GM10248 (cell line): ENCODE measurements around the gene DGKI.

Experiments used
- CTCF ChIA-PET: fragments of 300-600 bp; sonication (Branson Sonifier 250); formaldehyde crosslinking; extraction: SDS; loops from one replicate; lab custom pipeline; 2021; ENCODE audit warnings: antibody characterized with exemption; lab: Yijun Ruan, JAX
- POLR2A ChIA-PET: fragments of 350-650 bp; sonication (Branson Sonifier 250); formaldehyde crosslinking; extraction: SDS; loops from one replicate; lab custom pipeline; 2020; ENCODE audit warnings: antibody characterized with exemption; lab: Yijun Ruan, JAX
- DNase-seq: peaks from one replicate; pipeline ENCODE4 v3.0.0; 2012; ENCODE audit errors: extremely low spot score
- CTCF ChIP-seq: IDR thresholded peaks from 2 replicates; pipeline ENCODE4 v1.5.1; 2012; ENCODE audit warnings: mild to moderate bottlenecking, low read depth; ENCODE audit errors: extremely low read depth, missing control alignments, control extremely low read depth

The DGKI gene

DNA sequence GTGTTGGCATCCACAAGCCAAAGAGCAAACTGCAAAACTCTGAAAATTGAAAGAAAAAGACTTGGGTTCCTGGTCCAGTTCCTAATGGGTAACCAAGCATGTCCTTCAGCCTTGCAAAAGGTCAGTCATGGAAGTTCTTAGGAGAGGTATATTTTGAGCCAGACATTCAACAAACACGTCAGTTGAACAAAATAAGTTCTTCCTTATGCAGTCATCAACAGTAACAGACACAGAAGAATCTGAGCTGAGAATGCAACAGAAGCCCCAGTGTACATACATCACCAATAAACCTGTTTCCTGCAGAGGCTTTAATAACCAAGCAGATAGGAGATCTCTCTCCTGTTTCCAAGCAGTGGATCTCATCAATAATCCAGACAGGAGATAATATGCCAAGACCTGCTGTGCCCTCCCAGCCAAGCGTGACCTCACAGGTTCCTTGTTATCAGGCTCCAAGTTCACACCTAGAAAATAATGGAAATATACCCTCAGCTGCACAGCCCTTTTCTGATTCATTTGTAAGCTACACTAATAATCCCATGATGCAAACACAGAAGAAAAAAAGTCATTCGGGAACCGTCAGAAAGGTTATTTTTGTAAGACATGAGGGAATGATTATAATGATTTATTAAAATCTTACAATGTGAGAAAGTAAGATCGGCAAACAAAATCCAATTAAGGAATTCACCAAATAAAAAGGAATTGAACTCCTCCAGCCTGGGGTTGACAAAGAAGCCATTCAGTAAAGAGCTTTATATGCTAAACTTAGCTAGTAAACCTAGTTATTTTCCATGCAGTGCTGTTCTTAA is 90.7 kb downstream of the DGKI start:
- ChIA-PET CTCF (interaction anchor here (1.0 to 1.6 kb wide), 2 partner anchors 12 to 30 kb away, joined by 3 to 4 read pairs; no protein-coding TSS in a partner anchor), POLR2A (no interaction called here)
- DNase-seq = no peak
- TF ChIP-seq CTCF = no peak

DNA sequence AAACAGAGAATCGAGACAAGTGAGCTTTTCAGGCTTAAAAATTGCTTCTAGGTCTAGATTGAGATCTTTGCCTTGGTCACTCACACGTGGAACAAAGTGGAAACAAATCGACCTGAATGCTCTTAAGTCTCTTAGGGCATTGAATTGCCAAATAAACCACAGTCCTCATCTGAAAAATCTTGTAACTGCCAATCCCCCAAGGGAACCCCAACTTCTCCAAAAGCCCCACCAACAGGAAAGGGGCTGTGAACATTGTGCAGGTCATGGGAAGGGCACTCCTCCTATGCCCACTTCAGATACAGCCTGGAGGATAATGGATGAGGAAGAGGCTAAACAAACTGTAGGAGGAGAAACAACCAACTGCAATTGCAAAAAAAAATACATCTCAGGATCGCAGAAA is 91.3 kb downstream of the DGKI start:
- DNase-seq = no peak
- ChIA-PET POLR2A (no interaction called here), CTCF (interaction anchor here (1.6 kb wide), 1 partner anchor 29 kb away, joined by 4 read pairs; no protein-coding TSS in a partner anchor)
- TF ChIP-seq CTCF = no peak

DNA sequence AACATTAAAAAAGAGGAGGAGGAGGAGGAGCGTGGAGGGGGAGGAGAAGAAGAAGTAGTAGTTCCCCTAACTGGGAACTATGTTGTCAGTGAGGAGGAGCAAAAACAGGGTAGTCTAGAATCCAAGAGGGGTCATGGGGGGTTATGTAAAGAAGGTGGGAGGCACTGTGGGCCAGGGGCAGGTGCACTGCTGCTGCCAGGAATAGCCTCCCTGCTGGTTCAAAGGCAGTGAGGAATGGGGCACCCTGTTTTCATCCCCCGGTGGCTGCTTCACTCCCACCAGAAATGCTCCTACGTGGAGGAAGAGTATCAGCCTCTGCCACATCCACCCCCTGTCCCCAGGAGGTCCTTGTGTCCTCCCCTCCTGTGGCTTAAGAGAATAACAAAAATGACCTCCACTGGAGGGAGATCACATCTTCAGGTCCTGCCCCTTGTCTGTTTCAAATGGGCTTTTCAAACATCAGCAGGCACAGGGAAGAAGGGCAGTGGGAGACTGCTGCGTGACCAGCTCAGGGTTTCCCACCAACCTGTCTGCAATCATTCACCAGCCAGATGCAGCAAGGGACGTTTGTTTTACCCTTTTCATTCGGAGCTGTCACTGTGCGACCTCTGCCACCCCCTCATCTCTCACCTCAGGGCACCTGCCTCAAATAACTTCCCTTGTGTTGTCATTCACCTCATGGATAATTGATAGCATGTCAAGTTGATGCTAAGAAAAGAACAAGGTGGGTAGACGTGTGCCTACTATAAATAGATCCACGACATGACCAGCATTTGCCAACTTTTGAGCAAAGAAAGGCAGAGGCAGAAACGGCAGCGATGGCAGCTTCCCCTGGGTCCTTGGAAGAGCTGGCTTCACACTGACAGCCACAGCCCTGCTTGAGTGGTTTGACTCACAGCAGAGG is 92.6 kb downstream of the DGKI start:
- ChIA-PET POLR2A (no interaction called here), CTCF (interaction anchor here (1.5 kb wide), 1 partner anchor 12 kb away, joined by 3 read pairs; no protein-coding TSS in a partner anchor)
- DNase-seq = no peak
- TF ChIP-seq CTCF = no peak

- CTCF ChIA-PET = interaction anchor here (1.5 kb wide), 1 partner anchor 11 kb away, joined by 3 read pairs; no protein-coding TSS in a partner anchor
- no peak for TF ChIP-seq CTCF
- POLR2A ChIA-PET = no interaction called here
- no peak for DNase-seq
These were observed 93.2 kb downstream of the DGKI start for GRCh38 chr7:137753575-137753947.

DNA sequence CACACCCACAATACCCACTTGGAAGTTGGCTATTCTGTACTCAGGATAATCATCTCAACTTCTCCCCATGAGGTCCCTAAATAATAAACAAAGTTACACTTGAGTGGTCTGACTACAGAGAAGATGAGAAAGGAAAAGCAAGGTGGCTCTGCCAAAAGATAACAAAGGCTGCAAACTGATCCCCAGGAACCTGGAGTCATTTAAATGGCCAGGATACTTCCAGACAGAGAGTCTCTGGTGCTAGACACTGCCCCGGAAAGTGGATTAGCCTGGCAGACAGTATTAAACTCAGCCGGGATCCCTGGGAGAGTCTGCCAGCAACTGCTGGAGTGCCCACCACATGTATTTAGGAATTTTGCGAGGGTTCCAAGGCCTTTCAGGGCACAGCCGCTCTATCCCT is 93.7 kb downstream of the DGKI start:
- ChIA-PET CTCF (interaction anchor here (1.5 kb wide), 1 partner anchor 11 kb away, joined by 3 read pairs; no protein-coding TSS in a partner anchor), POLR2A (no interaction called here)
- no peak for DNase-seq
- no peak for TF ChIP-seq CTCF

- no peak for TF ChIP-seq CTCF
- DNase-seq = no peak
- ChIA-PET CTCF (interaction anchor here (1.1 kb wide), 1 partner anchor 12 kb away, joined by 3 read pairs; no protein-coding TSS in a partner anchor), POLR2A (no interaction called here)
These were observed 95.3 kb downstream of the DGKI start for GRCh38 chr7:137751361-137752009.
